K562 (cell line): ENCODE data around the gene ADRA2B. TPM values are rescaled to one million over a fixed set of nuclear protein-coding genes. Genes with fewer than 3 reads are reported as not detected.

Experiments
- CBFA2T3 ChIP-seq: fragments of 450-650 bp; IDR thresholded peaks from 2 replicates; pipeline ENCODE4 v1.6.1; 2017
- CUX1 ChIP-seq: fragments of 200-800 bp; sonication (Bioruptor generic); IDR thresholded peaks from 2 replicates; pipeline ENCODE4 v1.6.1; 2016; ENCODE audit warnings: missing genetic modification characterization, missing compliant biosample characterization
- FOSL1 ChIP-seq: fragments of 200-800 bp; sonication (Bioruptor generic); conservative IDR thresholded peaks from 2 replicates; pipeline ENCODE4 v1.6.1; 2016; ENCODE audit warnings: missing genetic modification characterization, missing compliant biosample characterization
- FOXK2 ChIP-seq, 2 experiments: fragments of 450-650 bp; IDR thresholded peaks in 1 of 2; conservative IDR thresholded peaks in 1 of 2; 2 replicates each; pipeline ENCODE4 v1.6.1; 2016; ENCODE audit warnings: low read depth in 2 of 2, mild to moderate bottlenecking in 1 of 2
- ILF3 ChIP-seq: fragments of 450-650 bp; IDR thresholded peaks from 2 replicates; pipeline ENCODE4 v1.6.1; 2018; ENCODE audit warnings: antibody characterized with exemption, mild to moderate bottlenecking, moderate library complexity, borderline replicate concordance
- KDM2B ChIP-seq: fragments of 250-450 bp; sonication (Bioruptor Pico); IDR thresholded peaks from 2 replicates; pipeline ENCODE4 v1.8.0; 2021; ENCODE audit warnings: mild to moderate bottlenecking, moderate library complexity
- MAFK ChIP-seq: IDR thresholded peaks from 2 replicates; pipeline ENCODE4 v1.6.1; 2011; ENCODE audit warnings: low read length, improper control_type of control experiment
- NFE2 ChIP-seq: IDR thresholded peaks from 2 replicates; pipeline ENCODE4 v1.6.1; 2014; ENCODE audit warnings: antibody characterized with exemption, low read depth
- NONO ChIP-seq, 2 experiments: fragments of 200-400 bp in 1 of 2; fragments of 450-650 bp in 1 of 2; formaldehyde crosslinking in 1 of 2; IDR thresholded peaks; 2 replicates each; pipeline ENCODE4 v1.6.1; 2017; ENCODE audit warnings: low read depth in 2 of 2, mild to moderate bottlenecking in 2 of 2, moderate library complexity in 2 of 2, low read length in 1 of 2
- PML ChIP-seq: IDR thresholded peaks from 2 replicates; pipeline ENCODE4 v1.6.1; 2012; ENCODE audit warnings: low read length, inconsistent platforms
- RBM17 ChIP-seq: fragments of 200-400 bp; formaldehyde crosslinking; IDR thresholded peaks from 2 replicates; pipeline ENCODE4 v1.6.1; 2017; ENCODE audit warnings: low read depth, mild to moderate bottlenecking, low read length, borderline replicate concordance
- SMAD1 ChIP-seq: fragments of 150-350 bp; IDR thresholded peaks from 2 replicates; pipeline ENCODE4 v1.6.1; 2014; ENCODE audit warnings: low read length, low read depth; ENCODE audit not compliant: partially characterized antibody
- SMARCA4 ChIP-seq: fragments of 450-650 bp; IDR thresholded peaks from 2 replicates; pipeline ENCODE4 v1.6.1; 2016
- SMARCE1 ChIP-seq: fragments of 450-650 bp; IDR thresholded peaks from 2 replicates; pipeline ENCODE4 v1.7.1; 2016; ENCODE audit warnings: mild to moderate bottlenecking
- STAT5A ChIP-seq: IDR thresholded peaks from 2 replicates; pipeline ENCODE4 v1.6.1; 2012; ENCODE audit warnings: low read length, inconsistent platforms, borderline replicate concordance
- ZBTB7A ChIP-seq: IDR thresholded peaks from 2 replicates; pipeline ENCODE4 v1.6.1; 2011; ENCODE audit warnings: low read depth, mild to moderate bottlenecking, low read length, moderate library complexity, borderline replicate concordance; ENCODE audit not compliant: control insufficient read depth
- ZKSCAN8 ChIP-seq: fragments of 200-800 bp; sonication (Bioruptor generic); IDR thresholded peaks from 2 replicates; pipeline ENCODE4 v1.6.1; 2016; ENCODE audit warnings: missing genetic modification characterization, missing compliant biosample characterization
- ZNF24 ChIP-seq: fragments of 450-650 bp; IDR thresholded peaks from 2 replicates; pipeline ENCODE4 v1.6.1; 2016
- ZNF398 ChIP-seq: fragments of 250-450 bp; sonication (Bioruptor Pico); IDR thresholded peaks from 2 replicates; pipeline ENCODE4 v1.8.0; 2021; ENCODE audit warnings: moderate library complexity, mild to moderate bottlenecking, inconsistent platforms
- ZNF589 ChIP-seq: fragments of 200-800 bp; sonication (Bioruptor generic); IDR thresholded peaks from 2 replicates; pipeline ENCODE4 v1.6.1; 2016; ENCODE audit warnings: low read depth, missing genetic modification characterization, missing compliant biosample characterization
- ZNF696 ChIP-seq: fragments of 250-450 bp; sonication (Bioruptor Pico); conservative IDR thresholded peaks from 2 replicates; pipeline ENCODE4 v1.4.0; 2020; ENCODE audit warnings: mild to moderate bottlenecking, moderate library complexity
- polyA plus RNA-seq, 8 experiments: library from polyadenylated mRNA; depleted of rRNA in 4 of 8; stranded (reverse) in 5 of 8; unstranded in 3 of 8; fragments of >200 nt; fragmentation: Nextera tagmentation in 2 of 8; fragmentation: Illumina TruSeq in 1 of 8; extraction: Ambion mirVana in 2 of 8; extraction: Trizol in 1 of 8; gene quantifications; 2 replicates each; pipeline versions ENCODE4 v1.2.1 to v1.2.3, GENCODE V29; 2011 to 2014; ENCODE audit warnings: inconsistent platforms in 1 of 8, missing spikeins in 1 of 8
- total RNA-seq, 7 experiments: library from RNA; depleted of rRNA in 6 of 7; stranded (reverse); fragments of >200 nt in 6 of 7; fragmentation: Illumina TruSeq in 2 of 7; extraction: Trizol in 2 of 7; gene quantifications; 2 replicates each; pipeline versions ENCODE4 v1.2.1 to v1.2.3, GENCODE V29; 2011 to 2021; ENCODE audit warnings: low replicate concordance in 1 of 7
- TF ChIP-seq, protein P1 (sequence below): fragments of 450-650 bp; formaldehyde crosslinking; IDR thresholded peaks from 2 replicates; pipeline ENCODE4 v1.4.0; 2020; ENCODE audit warnings: mild to moderate bottlenecking, moderate library complexity

ADRA2B gene
- total and polyA plus RNA-seq, 9 of the 15 experiments (the other 6 are each of a cell fraction or from before 2014, with no cell fraction given): not detected

- TF ChIP-seq CUX1 (CRISPR knock-in tag) (no peak), CBFA2T3 (peak; percentile 86), MAFK (peak; percentile 69), ZNF589 (CRISPR knock-in tag) (no peak), SMAD1 (peak; percentile 41), RBM17 (no peak), KDM2B (CRISPR knock-in tag) (no peak), ZNF398 (no peak), PML (0 out of 2 replicates have a peak, but pooled peaks have one; percentile 21), FOSL1 (tag) (no peak), SMARCA4 (peak; percentile 64), ZNF696 (CRISPR knock-in tag) (no peak), FOXK2 (conservative IDR thresholded peaks at IDR 0.05 in 1 of 2, IDR thresholded peaks at IDR 0.05 in 1 of 2; ENCODE audit: low read depth in 2 of 2) (peak; percentile 20 to 47; a peak in 2 of 4 replicates), ZKSCAN8 (CRISPR knock-in tag) (no peak), ZNF24 (peak; percentile 69), ILF3 (no peak), NONO (IDR thresholded peaks at IDR 0.05; ENCODE audit: low read depth in 2 of 2, low read length in 1 of 2) (0 out of 4 replicates have a peak, but pooled peaks of 1 of the 2 experiments have one; percentile 17), NFE2 (peak; percentile 88), ZBTB7A (no peak), SMARCE1 (0 out of 2 replicates have a peak, but pooled peaks have one; percentile 41), STAT5A (0 out of 2 replicates have a peak, but pooled peaks have one; percentile 29)
- TF ChIP-seq, protein P1, sequence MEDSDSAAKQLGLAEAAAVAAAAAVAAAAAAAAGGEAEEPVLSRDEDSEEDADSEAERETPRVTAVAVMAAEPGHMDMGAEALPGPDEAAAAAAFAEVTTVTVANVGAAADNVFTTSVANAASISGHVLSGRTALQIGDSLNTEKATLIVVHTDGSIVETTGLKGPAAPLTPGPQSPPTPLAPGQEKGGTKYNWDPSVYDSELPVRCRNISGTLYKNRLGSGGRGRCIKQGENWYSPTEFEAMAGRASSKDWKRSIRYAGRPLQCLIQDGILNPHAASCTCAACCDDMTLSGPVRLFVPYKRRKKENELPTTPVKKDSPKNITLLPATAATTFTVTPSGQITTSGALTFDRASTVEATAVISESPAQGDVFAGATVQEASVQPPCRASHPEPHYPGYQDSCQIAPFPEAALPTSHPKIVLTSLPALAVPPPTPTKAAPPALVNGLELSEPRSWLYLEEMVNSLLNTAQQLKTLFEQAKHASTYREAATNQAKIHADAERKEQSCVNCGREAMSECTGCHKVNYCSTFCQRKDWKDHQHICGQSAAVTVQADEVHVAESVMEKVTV: no peak
These were observed 21.2 kb downstream of the ADRA2B start (continued) for GRCh38 chr2:96095116-96095636.
